GM23338 (cell line): ENCODE results near the gene TBCEL.

Experiments
- CTCF ChIP-seq, 2 experiments: fragments of 200-600 bp in 1 of 2; sonication (generic) in 1 of 2; conservative IDR thresholded peaks; 2 replicates each; pipeline versions ENCODE4 v1.5.1 to v1.6.1; 2016 to 2017; ENCODE audit warnings: antibody characterized with exemption in 2 of 2, low read depth in 2 of 2, mild to moderate bottlenecking in 2 of 2, moderate library complexity in 1 of 2
- EZH2phosphoT487 ChIP-seq: fragments of 200-600 bp; sonication (generic); IDR thresholded peaks from one replicate; pipeline ENCODE4 v1.8.1; 2018; ENCODE audit warnings: antibody characterized with exemption; ENCODE audit not compliant: unreplicated experiment
- POLR2AphosphoS5 ChIP-seq: IDR thresholded peaks from 2 replicates; pipeline ENCODE4 v1.6.1; 2016; ENCODE audit warnings: antibody characterized with exemption, low read depth
- REST ChIP-seq: IDR thresholded peaks from one replicate; pipeline ENCODE4 v1.6.1; 2018; ENCODE audit warnings: antibody characterized with exemption; ENCODE audit not compliant: unreplicated experiment

- TF ChIP-seq POLR2AphosphoS5 (no peak), CTCF (conservative IDR thresholded peaks at IDR 0.05; ENCODE audit: low read depth in 2 of 2) (no peak), EZH2phosphoT487 (no peak), REST (no peak)
Measured at GRCh38 chr11:121105063-121105480, 81.2 kb downstream of the TBCEL start.
